Body of pancreas (tissue), 4 donors: ENCODE results near the gene NBEA. TPM values are rescaled to one million over a fixed set of nuclear protein-coding genes. Genes with fewer than 3 reads are reported as not detected.

Source experiments
- ATAC-seq: fragments of 150-250 bp; one replicate; pipeline ENCODE4 v1.9.1; 2016
- DNase-seq, 4 donors: peaks; one replicate each; pipeline ENCODE4 v3.0.0-alpha.2; 2019
- H3K27ac ChIP-seq, 4 donors: fragments of 200-600 bp; sonication (generic); 1 replicate in 3 of 4; 2 replicates in 1 of 4; pipeline versions ENCODE4 v1.5.1 to v1.6.1; 2016 to 2019; ENCODE audit warnings: mild to moderate bottlenecking in 1 of 4, mixed read lengths in 1 of 4, moderate library complexity in 1 of 4
- H3K27me3 ChIP-seq, 2 donors: fragments of 200-600 bp; sonication (generic); one replicate each; pipeline ENCODE4 v1.6.0; 2016; ENCODE audit warnings: mild to moderate bottlenecking in 1 of 2
- H3K36me3 ChIP-seq, 2 donors: fragments of 200-600 bp; sonication (generic); replicated peaks in 1 of 2; 2 replicates each; pipeline ENCODE4 v1.5.1; 2016; ENCODE audit warnings: low read depth in 2 of 2; ENCODE audit not compliant: insufficient read depth in 1 of 2
- H3K4me1 ChIP-seq: fragments of 200-600 bp; sonication (generic); one replicate; pipeline ENCODE4 v1.6.0; 2016
- H3K4me3 ChIP-seq, 2 donors: fragments of 200-600 bp; sonication (generic); 1 replicate in 1 of 2; 2 replicates in 1 of 2; pipeline ENCODE4 v1.5.1; 2016 to 2019
- H3K9me3 ChIP-seq, 3 donors: fragments of 200-600 bp; sonication (generic); 1 replicate in 2 of 3; 2 replicates in 1 of 3; pipeline ENCODE4 v1.5.1; 2016
- CTCF ChIP-seq, 7 experiments: fragments of 450-650 bp in 4 of 7; fragments of 200-600 bp in 3 of 7; sonication (generic) in 3 of 7; IDR thresholded peaks; one replicate each; pipeline ENCODE4 v1.5.1; 2016 to 2019; ENCODE audit warnings: antibody characterized with exemption in 7 of 7
- POLR2A ChIP-seq, 3 donors: fragments of 450-650 bp; IDR thresholded peaks; one replicate each; pipeline ENCODE4 v1.6.1; 2016; ENCODE audit warnings: antibody characterized with exemption in 3 of 3, mild to moderate bottlenecking in 2 of 3
- WGBS, 2 donors: methylation state at CpG; one replicate each; pipeline ENCODE4 v1.1.5; 2017; 5-methylcytosine and 5-hydroxymethylcytosine counted together
- intact Hi-C: fragments of 100-400 bp; cut with DNase I; formaldehyde crosslinking; loops from one replicate; pipeline ENCODE4 v1.15.1; 2023
- total RNA-seq, 2 donors: library from RNA; depleted of rRNA; stranded (reverse); fragments of >200 nt; gene quantifications; one replicate each; pipeline ENCODE4 v1.1.0, GENCODE V29; 2016

Gene NBEA
- total RNA-seq: 10 to 100 TPM in 1 of 2 donors, 1 to 10 TPM in 1; 9.6 to 19.1 TPM

GRCh38 chr13:34941835-34942731 is at the start of gene NBEA:
TSS of gene NBEA (plus strand) at chr13:34942270. CDS start at chr13:34942821, 551 bp downstream.
- H3K27ac ChIP-seq: peak within 1 kb of the TSS; percentile 74 to 90 (median 86)
- DNase-seq: peak; percentile 77 to 88 (median 82)
- H3K36me3 ChIP-seq: no peaks in the 10 kb centered on the region
- H3K9me3 ChIP-seq: no peaks in the 10 kb centered on the region
- no peaks in the 10 kb centered on the region for H3K27me3 ChIP-seq
- H3K4me1 ChIP-seq: peaks cover 10% of the 10 kb centered on the region
- WGBS, 2 donors: 0% methylated on average over 31 to 76 of the region's 76 CpGs
- peak; percentile 84 for ATAC-seq
- TF ChIP-seq CTCF (IDR thresholded peaks at IDR 0.05) (peak; percentile 13 to 46 (median 28)), POLR2A (IDR thresholded peaks at IDR 0.05) (peak; percentile 26 to 68 (median 61))
- intact Hi-C loops: no loop called here
- H3K4me3 ChIP-seq: peak within 1 kb of the TSS; percentile 86 to 99

GRCh38 chr13:34894756-34895155 is 47.3 kb upstream of the NBEA start:
- 65 to 66% methylated on average over 3 of the region's 3 CpGs for WGBS, 2 donors
- Histone ChIP-seq H3K36me3 (no peaks in the 10 kb centered on the region), H3K9me3 (no peaks in the 10 kb centered on the region), H3K27ac (no peak overlapping the region), H3K4me1 (no peaks in the 10 kb centered on the region), H3K4me3 (no peak overlapping the region), H3K27me3 (no peaks in the 10 kb centered on the region)
- intact Hi-C loops: no loop called here
- DNase-seq (no peak), ATAC-seq (no peak)
- TF ChIP-seq POLR2A (IDR thresholded peaks at IDR 0.05) (no peak), CTCF (IDR thresholded peaks at IDR 0.05) (no peak)

GRCh38 chr13:34897220-34897619 is 44.9 kb upstream of the NBEA start:
- TF ChIP-seq POLR2A (IDR thresholded peaks at IDR 0.05): no peak
- no peak for TF ChIP-seq CTCF (IDR thresholded peaks at IDR 0.05)
- H3K4me3 ChIP-seq: no peak overlapping the region
- WGBS, 2 donors: 83% methylated on average over 3 of the region's 3 CpGs
- ATAC-seq (no peak), DNase-seq (no peak)
- no peaks in the 10 kb centered on the region for H3K9me3 ChIP-seq
- no peaks in the 10 kb centered on the region for H3K36me3 ChIP-seq
- no peak overlapping the region for H3K27ac ChIP-seq
- H3K4me1 ChIP-seq: no peaks in the 10 kb centered on the region
- H3K27me3 ChIP-seq: no peaks in the 10 kb centered on the region
- intact Hi-C loops: no loop called here

- TF ChIP-seq CTCF (IDR thresholded peaks at IDR 0.05): no peak
- no peak for TF ChIP-seq POLR2A (IDR thresholded peaks at IDR 0.05)
Observed at GRCh38 chr13:34899888-34900287, 42.2 kb upstream of the NBEA start.

More at GRCh38 chr13:34899888-34900287, 42.2 kb upstream of the NBEA start:
- no peak overlapping the region for H3K27ac ChIP-seq
- intact Hi-C loops: no loop called here
- no peaks in the 10 kb centered on the region for H3K9me3 ChIP-seq
- no peak for ATAC-seq
- no peaks in the 10 kb centered on the region for H3K36me3 ChIP-seq
- H3K27me3 ChIP-seq: no peaks in the 10 kb centered on the region
- no peaks in the 10 kb centered on the region for H3K4me1 ChIP-seq
- 26 to 53% methylated on average over 6 of the region's 6 CpGs for WGBS, 2 donors
- no peak for DNase-seq
- no peak overlapping the region for H3K4me3 ChIP-seq
